Glutamatergic neuron (in vitro differentiated cells): Measurements from ENCODE around the gene ACSS1. TPM values are rescaled to one million over a fixed set of nuclear protein-coding genes. Genes with fewer than 3 reads are reported as not detected.
A peak's percentile ranks its signal among the peaks of the same experiment; 100 is the strongest.

Experiments used
- DNase-seq: peaks from one replicate; pipeline ENCODE4 v3.0.0; 2022
- H3K27ac Mint-ChIP-seq: one replicate; pipeline ENCODE4 v1.8.0; 2020; ENCODE audit warnings: mild to moderate bottlenecking, mixed read lengths, inconsistent platforms; ENCODE audit not compliant: unreplicated experiment
- H3K27me3 Mint-ChIP-seq: one replicate; pipeline ENCODE4 v1.8.0; 2020; ENCODE audit warnings: mild to moderate bottlenecking, moderate library complexity, mixed read lengths, inconsistent platforms; ENCODE audit not compliant: unreplicated experiment
- H3K36me3 Mint-ChIP-seq: one replicate; pipeline ENCODE4 v1.8.0; 2020; ENCODE audit warnings: mild to moderate bottlenecking, mixed read lengths, inconsistent platforms; ENCODE audit not compliant: unreplicated experiment
- H3K4me1 Mint-ChIP-seq: one replicate; pipeline ENCODE4 v1.8.0; 2020; ENCODE audit warnings: mild to moderate bottlenecking, low read depth, mixed read lengths, inconsistent platforms; ENCODE audit not compliant: unreplicated experiment
- H3K4me3 Mint-ChIP-seq: one replicate; pipeline ENCODE4 v1.8.0; 2020; ENCODE audit warnings: mild to moderate bottlenecking, mixed read lengths, inconsistent platforms; ENCODE audit not compliant: unreplicated experiment
- H3K9me3 Mint-ChIP-seq: one replicate; pipeline ENCODE4 v1.8.0; 2020; ENCODE audit warnings: mild to moderate bottlenecking, moderate library complexity, mixed read lengths, inconsistent platforms; ENCODE audit not compliant: unreplicated experiment
- total RNA-seq: library from RNA; stranded (reverse); fragmentation: NEBNext Ultra II Directional; extraction: Animal tissue kit (Norgen Biotek cat#: 25700); gene quantifications from one replicate; pipeline ENCODE4 v1.2.1, GENCODE V29; 2021; ENCODE audit not compliant: unreplicated experiment
- TF ChIP-seq, protein P1 (sequence below): fragments of 200-600 bp; sonication (generic); IDR thresholded peaks from one replicate; pipeline ENCODE4 v1.5.0; 2021; ENCODE audit not compliant: partially characterized antibody, unreplicated experiment

The ACSS1 gene
- total RNA-seq, 1 donor from 2014 or later = not detected

DNA sequence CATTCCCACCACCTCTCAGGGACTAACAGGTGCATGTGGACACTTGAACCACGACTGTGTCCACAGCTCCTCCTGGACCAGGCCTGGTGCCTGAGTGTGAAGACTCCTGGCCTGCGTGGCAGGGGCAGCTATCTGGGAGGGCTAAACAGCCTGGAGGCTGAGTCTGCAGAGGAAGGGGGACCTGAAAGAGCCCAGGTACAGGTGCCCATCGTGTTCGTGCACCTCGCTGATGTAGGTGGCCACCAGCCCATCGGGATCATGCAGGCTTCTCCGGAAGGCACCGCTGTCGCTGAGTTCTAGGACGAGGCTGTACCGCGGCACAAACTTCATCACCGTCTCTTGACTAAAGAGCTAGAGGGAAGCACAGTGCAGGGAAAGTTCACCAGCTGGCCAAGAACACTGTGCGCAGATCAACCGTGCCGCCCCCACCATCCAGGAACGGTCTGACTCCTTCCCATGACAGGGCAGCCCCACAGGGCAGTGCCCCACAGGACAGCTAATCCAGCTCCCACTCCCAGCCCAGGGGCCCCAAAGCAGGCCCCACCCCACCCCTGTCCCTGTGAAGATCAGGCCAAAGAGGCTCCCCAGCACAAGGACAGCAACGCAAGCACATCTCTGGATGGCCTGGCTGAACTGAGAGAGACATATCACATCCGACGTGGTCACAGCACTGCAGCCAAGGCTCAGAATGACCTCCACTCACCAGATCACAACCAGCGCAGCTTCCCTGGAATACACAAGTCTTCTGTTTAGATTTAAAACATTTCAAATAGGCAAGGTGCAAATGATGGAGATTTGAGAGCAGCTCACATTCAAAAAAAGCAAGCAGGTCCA is 94.0 kb downstream of the ACSS1 start:
- Mint-ChIP-seq H3K36me3 (peaks cover 13% of the 10 kb centered on the region), H3K4me3 (peak overlapping the region; percentile 87), H3K9me3 (peaks cover 36% of the 10 kb centered on the region), H3K27ac (peak overlapping the region; percentile 99), H3K27me3 (peaks cover 29% of the 10 kb centered on the region), H3K4me1 (peaks cover 68% of the 10 kb centered on the region)
- TF ChIP-seq, protein P1, sequence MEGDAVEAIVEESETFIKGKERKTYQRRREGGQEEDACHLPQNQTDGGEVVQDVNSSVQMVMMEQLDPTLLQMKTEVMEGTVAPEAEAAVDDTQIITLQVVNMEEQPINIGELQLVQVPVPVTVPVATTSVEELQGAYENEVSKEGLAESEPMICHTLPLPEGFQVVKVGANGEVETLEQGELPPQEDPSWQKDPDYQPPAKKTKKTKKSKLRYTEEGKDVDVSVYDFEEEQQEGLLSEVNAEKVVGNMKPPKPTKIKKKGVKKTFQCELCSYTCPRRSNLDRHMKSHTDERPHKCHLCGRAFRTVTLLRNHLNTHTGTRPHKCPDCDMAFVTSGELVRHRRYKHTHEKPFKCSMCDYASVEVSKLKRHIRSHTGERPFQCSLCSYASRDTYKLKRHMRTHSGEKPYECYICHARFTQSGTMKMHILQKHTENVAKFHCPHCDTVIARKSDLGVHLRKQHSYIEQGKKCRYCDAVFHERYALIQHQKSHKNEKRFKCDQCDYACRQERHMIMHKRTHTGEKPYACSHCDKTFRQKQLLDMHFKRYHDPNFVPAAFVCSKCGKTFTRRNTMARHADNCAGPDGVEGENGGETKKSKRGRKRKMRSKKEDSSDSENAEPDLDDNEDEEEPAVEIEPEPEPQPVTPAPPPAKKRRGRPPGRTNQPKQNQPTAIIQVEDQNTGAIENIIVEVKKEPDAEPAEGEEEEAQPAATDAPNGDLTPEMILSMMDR = no peak
- DNase-seq = no peak

DNA sequence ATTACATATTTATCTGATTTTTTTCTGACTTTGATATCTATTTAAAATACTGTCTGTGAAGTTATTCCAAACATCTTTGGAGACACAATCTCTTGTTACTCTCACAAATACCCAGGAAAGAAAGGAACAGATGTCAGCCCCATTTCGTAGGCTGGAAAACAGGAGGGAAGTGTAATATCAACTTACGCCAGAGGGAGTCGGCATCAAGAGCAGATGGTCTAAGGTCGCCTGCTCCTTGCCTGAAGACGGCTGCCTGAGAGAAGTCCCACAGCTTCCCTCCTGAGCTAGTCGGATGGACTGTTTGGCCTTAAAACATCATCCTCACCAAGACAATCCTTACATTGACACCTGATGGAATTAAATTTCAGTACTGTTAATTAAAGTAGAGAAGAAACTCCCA is 95.4 kb downstream of the ACSS1 start:
- DNase-seq = no peak
- Mint-ChIP-seq H3K4me1 (peaks cover 54% of the 10 kb centered on the region), H3K9me3 (peaks cover 26% of the 10 kb centered on the region), H3K36me3 (peaks cover 13% of the 10 kb centered on the region), H3K27me3 (peaks cover 25% of the 10 kb centered on the region), H3K27ac (peak overlapping the region; percentile 99), H3K4me3 (peak overlapping the region; percentile 87)
- TF ChIP-seq, protein P1 = peak; percentile 54

DNA sequence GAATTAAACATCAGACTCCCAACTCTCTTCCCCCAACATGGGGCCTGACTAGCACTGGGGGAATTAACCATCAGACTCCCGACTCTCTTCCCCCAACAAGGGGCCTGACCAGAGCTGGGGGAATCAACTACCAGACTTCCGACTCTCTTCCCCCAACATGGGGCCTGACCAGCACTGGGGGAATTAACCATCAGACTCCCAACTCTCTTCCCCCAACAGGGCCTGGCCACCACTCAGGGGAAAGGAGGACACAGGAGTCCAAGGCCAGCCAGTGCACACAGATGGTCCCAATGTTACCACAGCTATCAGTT is 95.8 kb downstream of the ACSS1 start:
- no peak for DNase-seq
- peaks cover 54% of the 10 kb centered on the region for H3K4me1 Mint-ChIP-seq
- H3K27me3 Mint-ChIP-seq = peaks cover 23% of the 10 kb centered on the region
- TF ChIP-seq, protein P1 = no peak
- peaks cover 13% of the 10 kb centered on the region for H3K36me3 Mint-ChIP-seq
- peak overlapping the region; percentile 87 for H3K4me3 Mint-ChIP-seq
- H3K27ac Mint-ChIP-seq = peak overlapping the region; percentile 99
- H3K9me3 Mint-ChIP-seq = peaks cover 23% of the 10 kb centered on the region

DNA sequence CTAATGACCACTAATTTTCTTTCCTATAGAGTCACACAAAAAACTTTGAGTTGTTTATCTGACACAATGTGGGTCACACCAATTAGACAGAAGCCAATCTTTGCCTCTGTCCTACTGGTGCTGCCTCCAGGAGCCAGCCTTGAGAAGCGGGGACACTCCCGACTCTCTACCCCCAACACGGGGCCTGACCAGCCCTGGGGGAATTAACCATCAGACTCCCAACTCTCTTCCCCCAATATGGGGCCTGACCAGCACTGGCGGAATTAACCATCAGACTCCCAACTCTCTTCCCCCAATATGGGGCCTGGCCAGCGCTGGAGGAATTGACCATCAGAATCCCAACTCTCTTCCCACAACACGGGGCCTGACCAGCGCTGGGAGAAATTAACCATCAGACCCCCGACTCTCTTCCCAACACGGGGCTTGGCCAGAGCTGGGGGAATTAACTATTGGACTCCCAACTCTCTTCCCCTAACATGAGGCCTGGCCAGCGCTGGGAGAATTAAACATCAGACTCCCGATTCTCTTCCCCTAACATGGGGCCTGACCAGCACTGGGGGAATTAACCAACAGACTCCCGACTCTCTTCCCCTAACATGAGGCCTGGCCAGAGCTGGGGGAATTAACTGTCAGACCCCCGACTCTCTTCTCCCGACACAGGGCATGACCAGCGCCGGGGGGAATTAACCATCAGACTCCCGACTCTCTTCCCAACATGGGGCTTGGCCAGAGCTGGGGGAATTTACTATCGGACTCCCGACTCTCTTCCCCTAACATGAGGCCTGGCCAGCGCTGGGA is 96.4 kb downstream of the ACSS1 start:
- peaks cover 23% of the 10 kb centered on the region for H3K9me3 Mint-ChIP-seq
- TF ChIP-seq, protein P1 = no peak
- H3K4me1 Mint-ChIP-seq = peaks cover 54% of the 10 kb centered on the region
- peaks cover 13% of the 10 kb centered on the region for H3K36me3 Mint-ChIP-seq
- no peak for DNase-seq
- H3K27ac Mint-ChIP-seq = peak overlapping the region; percentile 99
- H3K27me3 Mint-ChIP-seq = peaks cover 23% of the 10 kb centered on the region
- H3K4me3 Mint-ChIP-seq = peak overlapping the region; percentile 7

DNA sequence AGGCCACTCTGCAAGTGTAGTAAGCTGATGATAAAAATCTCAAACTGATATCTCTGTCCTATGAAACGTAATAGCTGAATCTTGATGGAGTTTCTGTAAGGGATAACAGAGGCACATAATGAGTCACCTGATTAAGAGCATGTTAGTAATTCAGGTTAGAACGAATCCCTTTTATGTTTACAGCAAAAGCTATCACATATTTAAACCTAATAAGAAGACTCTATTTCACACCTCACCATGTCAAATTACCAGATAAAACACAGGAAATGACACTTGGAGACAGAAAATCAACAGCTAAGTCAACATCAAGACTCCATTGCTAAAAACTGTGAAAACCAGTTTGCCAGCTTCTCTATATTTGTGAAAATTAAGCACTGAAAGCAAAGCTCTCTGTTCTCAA is 97.1 kb downstream of the ACSS1 start:
- Mint-ChIP-seq H3K36me3 (peaks cover 13% of the 10 kb centered on the region), H3K4me3 (no peak overlapping the region), H3K27ac (peak overlapping the region; percentile 70), H3K9me3 (peaks cover 20% of the 10 kb centered on the region), H3K4me1 (peaks cover 47% of the 10 kb centered on the region), H3K27me3 (peaks cover 22% of the 10 kb centered on the region)
- TF ChIP-seq, protein P1 = no peak
- no peak for DNase-seq
